ENCODE results near the gene THYN1. TPM values are rescaled to one million over a fixed set of nuclear protein-coding genes. Genes with fewer than 3 reads are reported as not detected.

The THYN1 gene
- total RNA-seq, 4 donors from 2014 or later = 16.1 to 39.3 (median 33.2) TPM

GRCh38 chr11:134231958-134232659, 21.0 kb downstream of the THYN1 start:
- DNase-seq = no peak
- no peaks in the 10 kb centered on the region for H3K27me3 ChIP-seq
- TF ChIP-seq POLR2AphosphoS5 (IDR thresholded peaks at IDR 0.05) (no peak), EP300 (IDR thresholded peaks at IDR 0.05; ENCODE audit: low read depth) (no peak), CTCF (IDR thresholded peaks at IDR 0.05) (no peak), POLR2A (IDR thresholded peaks at IDR 0.05) (no peak)
- intact Hi-C loops (cut with DNase I; ENCODE audit: low total_unique reads) (no loop called here), in situ Hi-C loops (cut with MboI; ENCODE audit: low pct_ligation_motif_present in 1 of 4, low pct_unique_long_range_greater_than_20kb in 1 of 4, low sequenced_read_pairs in 3 of 4) (no loop called here)
- H3K4me1 ChIP-seq = peaks cover 0 to 16% (median 3%) of the 10 kb centered on the region in 4 donors
- 72 to 83% methylated on average over 7 to 10 of the region's 10 CpGs for WGBS, 2 donors (ENCODE audit: low coverage in 1 of 2)
- no peak overlapping the region for H3K27ac ChIP-seq
- peaks cover 0 to 7% (median 0%) of the 10 kb centered on the region in 4 donors for H3K36me3 ChIP-seq
- H3K9me3 ChIP-seq = no peaks in the 10 kb centered on the region
- no peak overlapping the region for H3K4me3 ChIP-seq

GRCh38 chr11:134230339-134230738, 22.8 kb downstream of the THYN1 start:
- TF ChIP-seq POLR2AphosphoS5 (IDR thresholded peaks at IDR 0.05) (no peak), EP300 (IDR thresholded peaks at IDR 0.05; ENCODE audit: low read depth) (no peak), CTCF (IDR thresholded peaks at IDR 0.05) (no peak), POLR2A (IDR thresholded peaks at IDR 0.05) (no peak)
- in situ Hi-C loops (cut with MboI; ENCODE audit: low pct_ligation_motif_present in 1 of 4, low pct_unique_long_range_greater_than_20kb in 1 of 4, low sequenced_read_pairs in 3 of 4) = no loop called here
- H3K4me3 ChIP-seq = no peak overlapping the region

GRCh38 chr11:134229126-134229790, 23.9 kb downstream of the THYN1 start:
- no peaks in the 10 kb centered on the region for H3K9me3 ChIP-seq
- no peaks in the 10 kb centered on the region for H3K36me3 ChIP-seq
- 70 to 85% methylated on average over 5 to 6 of the region's 6 CpGs for WGBS, 2 donors (ENCODE audit: low coverage in 1 of 2)
- intact Hi-C loops (cut with DNase I; ENCODE audit: low total_unique reads) (no loop called here), in situ Hi-C loops (cut with MboI; ENCODE audit: low pct_ligation_motif_present in 1 of 4, low pct_unique_long_range_greater_than_20kb in 1 of 4, low sequenced_read_pairs in 3 of 4) (no loop called here)
- DNase-seq = no peak
- TF ChIP-seq EP300 (IDR thresholded peaks at IDR 0.05; ENCODE audit: low read depth) (no peak), CTCF (IDR thresholded peaks at IDR 0.05) (no peak), POLR2AphosphoS5 (IDR thresholded peaks at IDR 0.05) (no peak), POLR2A (IDR thresholded peaks at IDR 0.05) (no peak)
- no peak overlapping the region for H3K4me3 ChIP-seq
- H3K4me1 ChIP-seq = peaks cover 0 to 33% (median 21%) of the 10 kb centered on the region in 4 donors
- H3K27ac ChIP-seq = no peak overlapping the region
- H3K27me3 ChIP-seq = no peaks in the 10 kb centered on the region

More at GRCh38 chr11:134230339-134230738, 22.8 kb downstream of the THYN1 start:
- no peaks in the 10 kb centered on the region for H3K27me3 ChIP-seq
- peaks cover 0 to 33% (median 20%) of the 10 kb centered on the region in 4 donors for H3K4me1 ChIP-seq
- H3K27ac ChIP-seq = no peak overlapping the region
- intact Hi-C loops (cut with DNase I; ENCODE audit: low total_unique reads) = no loop called here
- H3K9me3 ChIP-seq = no peaks in the 10 kb centered on the region
- no peak for DNase-seq
- no peaks in the 10 kb centered on the region for H3K36me3 ChIP-seq
- 81 to 85% methylated on average over 4 of the region's 4 CpGs for WGBS, 2 donors (ENCODE audit: low coverage in 1 of 2)

- DNase-seq = no peak
- in situ Hi-C loops (cut with MboI; ENCODE audit: low pct_ligation_motif_present in 1 of 4, low pct_unique_long_range_greater_than_20kb in 1 of 4, low sequenced_read_pairs in 3 of 4) = no loop called here
These were observed 24.5 kb downstream of the THYN1 start for GRCh38 chr11:134228625-134229024.

More at GRCh38 chr11:134228625-134229024, 24.5 kb downstream of the THYN1 start:
- no peaks in the 10 kb centered on the region for H3K9me3 ChIP-seq
- intact Hi-C loops (cut with DNase I; ENCODE audit: low total_unique reads) = no loop called here
- WGBS, 2 donors (ENCODE audit: low coverage in 1 of 2) = 73 to 83% methylated on average over 5 to 6 of the region's 6 CpGs
- no peak overlapping the region for H3K27ac ChIP-seq
- no peak for TF ChIP-seq POLR2A (IDR thresholded peaks at IDR 0.05)
- no peak for TF ChIP-seq POLR2AphosphoS5 (IDR thresholded peaks at IDR 0.05)
- TF ChIP-seq CTCF (IDR thresholded peaks at IDR 0.05) = no peak
- no peak for TF ChIP-seq EP300 (IDR thresholded peaks at IDR 0.05; ENCODE audit: low read depth)
- H3K27me3 ChIP-seq = no peaks in the 10 kb centered on the region
- no peak overlapping the region for H3K4me3 ChIP-seq
- H3K36me3 ChIP-seq = no peaks in the 10 kb centered on the region
- H3K4me1 ChIP-seq = peaks cover 0 to 33% (median 21%) of the 10 kb centered on the region in 4 donors

All from transverse colon (tissue), 4 donors.